ENCODE results near the gene ACAD10.

GRCh38 chr12:111792155-111792855 is 106.5 kb downstream of the ACAD10 start:
- no peak for TF ChIP-seq CTCF (IDR thresholded peaks at IDR 0.05; ENCODE audit: low read depth, low read length, missing input control)
- no peak for TF ChIP-seq RAD21 (IDR thresholded peaks at IDR 0.05)
- TF ChIP-seq REST (IDR thresholded peaks at IDR 0.05), result no peak
- TF ChIP-seq YY1 (IDR thresholded peaks at IDR 0.05), result peak; percentile 93
- TF ChIP-seq TAF1 (conservative IDR thresholded peaks at IDR 0.05), result no peak
- TF ChIP-seq MAX (IDR thresholded peaks at IDR 0.05), result no peak
- no peak for TF ChIP-seq GABPA (IDR thresholded peaks at IDR 0.05 in 1 of 2, conservative IDR thresholded peaks at IDR 0.05 in 1 of 2)
- TF ChIP-seq ZBTB33 (IDR thresholded peaks at IDR 0.05), result no peak
- TF ChIP-seq FOXA1 (IDR thresholded peaks at IDR 0.05), result no peak
- TF ChIP-seq HNF4G (IDR thresholded peaks at IDR 0.05), result no peak
- peak; percentile 67 to 85 for TF ChIP-seq RXRA (IDR thresholded peaks at IDR 0.05)
- TF ChIP-seq SP1 (IDR thresholded peaks at IDR 0.05), result peak; percentile 30
- peak; percentile 90 to 94 for TF ChIP-seq JUND (IDR thresholded peaks at IDR 0.05)
- no peak for TF ChIP-seq FOXA2 (IDR thresholded peaks at IDR 0.05)

Data from liver (tissue), 3 donors.